Stimulated activated CD4-positive, alpha-beta T cell treated with anti-CD3 and anti-CD28 coated beads, Interleukin-4, amount 100 ng/mL, for 1 hour (primary cell): Measurements from ENCODE around the gene RFX1.
"Not testable (repeated sequence)": the region's sequence is repeated elsewhere in the genome, so short reads cannot be mapped to it uniquely, and the experiment has no call there.

Experiments used
- DNase-seq: peaks from one replicate; pipeline ENCODE4 v3.0.0-alpha.2; 2020

The RFX1 gene

DNA sequence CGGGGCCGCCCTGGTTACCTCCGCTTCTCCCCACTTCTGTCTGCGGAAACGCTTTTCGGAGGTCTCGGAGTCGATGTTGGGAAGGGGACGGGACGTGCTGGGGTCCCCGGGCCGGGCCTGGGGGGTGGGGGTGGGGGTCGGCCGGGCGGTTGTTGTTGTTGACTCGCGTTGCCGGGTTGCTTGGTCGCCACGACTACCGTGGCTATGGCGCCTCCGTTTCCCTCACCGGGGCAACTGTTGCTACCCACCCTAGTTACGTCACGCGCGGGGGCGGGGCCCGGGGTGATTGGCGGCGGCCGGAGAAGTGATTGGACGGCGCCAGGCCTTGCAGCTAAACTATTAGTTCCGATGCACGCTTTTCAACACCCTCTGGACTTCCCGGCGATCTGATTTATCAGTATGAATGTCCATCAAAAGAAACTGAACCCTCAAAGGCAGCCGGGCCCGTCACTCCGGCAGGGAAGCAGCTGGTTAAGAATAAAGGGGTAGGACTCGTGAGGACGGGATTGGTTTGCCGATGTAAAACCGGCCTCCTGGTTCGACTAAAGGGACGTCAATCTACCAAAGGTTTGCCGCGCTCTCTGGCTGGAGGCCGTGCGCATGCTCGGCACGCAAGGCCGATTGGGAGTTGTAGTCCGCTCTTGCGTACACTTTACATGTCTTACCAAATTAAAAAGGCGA lies at the start of gene RFX1:
TSS of gene RFX1 (minus strand) at position 236 of the 681 bp plus-strand sequence. CDS start 12,477 bp downstream, outside the sequence.
- DNase-seq, result peak; percentile 100

DNA sequence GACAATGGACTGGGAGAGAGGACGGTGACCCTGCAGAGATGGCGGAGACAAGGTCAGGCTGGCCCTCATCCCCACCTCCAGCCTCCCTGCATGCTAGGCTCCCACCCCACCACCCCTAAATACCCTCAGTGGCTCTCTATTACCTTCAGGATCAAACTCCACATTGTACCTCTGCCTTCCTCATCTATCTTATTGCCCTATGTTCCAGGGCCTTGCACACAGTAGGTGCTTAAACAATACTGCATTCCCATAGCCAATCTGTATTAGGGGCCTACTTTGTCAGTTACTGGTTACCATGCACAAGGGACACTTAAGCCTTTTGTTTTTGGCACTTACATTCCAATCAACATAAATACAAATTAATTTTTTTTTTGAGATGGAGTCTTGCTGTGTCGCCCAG lies 49.3 kb upstream of the RFX1 start:
- DNase-seq, result no peak

GRCh38 chr19:14054721-14055120 lies 48.6 kb upstream of the RFX1 start:
- DNase-seq, result no peak

DNA sequence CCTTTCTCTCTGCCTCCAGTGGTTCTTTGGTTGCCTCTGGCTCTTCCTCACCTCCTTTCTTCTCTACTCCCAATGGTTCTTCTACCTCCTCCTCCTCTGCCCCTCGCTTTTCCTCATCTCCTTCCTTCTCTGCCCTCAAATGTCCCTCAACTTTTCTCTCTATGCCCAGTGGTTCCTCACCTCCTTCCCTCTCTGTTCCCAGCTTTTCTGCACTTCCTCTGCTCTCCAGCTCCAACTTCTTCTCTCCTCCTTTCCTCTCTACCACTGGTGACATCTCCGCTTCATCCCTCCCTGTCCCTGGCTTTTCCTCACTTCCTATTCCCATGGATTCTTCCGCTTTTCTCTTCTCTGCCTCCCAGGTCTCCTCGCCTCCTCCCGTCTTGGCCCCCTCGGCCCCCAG lies 48.0 kb upstream of the RFX1 start:
- no peak for DNase-seq

DNA sequence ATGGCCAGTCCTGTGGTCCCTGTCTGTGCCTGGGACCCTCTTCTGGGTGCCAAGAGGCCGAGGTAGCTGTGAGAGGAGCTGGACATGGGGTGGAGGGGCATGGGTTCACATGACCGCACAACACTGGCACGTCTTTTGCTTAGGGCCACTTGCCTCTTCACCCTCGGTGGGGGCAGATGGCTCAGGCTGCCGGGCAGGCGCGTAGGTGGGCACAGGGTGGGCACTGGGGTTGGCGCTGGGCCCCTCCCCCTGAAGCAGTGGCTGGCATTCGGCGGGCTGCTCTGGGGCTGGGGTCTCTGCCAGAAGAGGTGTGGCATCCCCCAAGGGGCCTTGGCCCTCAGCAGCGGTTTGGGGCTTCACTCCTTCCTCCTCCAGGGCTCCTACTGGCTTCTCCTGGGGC lies 47.4 kb upstream of the RFX1 start:
- no peak for DNase-seq

- DNase-seq, result no peak
Measured at GRCh38 chr19:14053032-14053431, 46.9 kb upstream of the RFX1 start.

GRCh38 chr19:14052470-14052869 lies 46.4 kb upstream of the RFX1 start:
- DNase-seq, result no peak

DNA sequence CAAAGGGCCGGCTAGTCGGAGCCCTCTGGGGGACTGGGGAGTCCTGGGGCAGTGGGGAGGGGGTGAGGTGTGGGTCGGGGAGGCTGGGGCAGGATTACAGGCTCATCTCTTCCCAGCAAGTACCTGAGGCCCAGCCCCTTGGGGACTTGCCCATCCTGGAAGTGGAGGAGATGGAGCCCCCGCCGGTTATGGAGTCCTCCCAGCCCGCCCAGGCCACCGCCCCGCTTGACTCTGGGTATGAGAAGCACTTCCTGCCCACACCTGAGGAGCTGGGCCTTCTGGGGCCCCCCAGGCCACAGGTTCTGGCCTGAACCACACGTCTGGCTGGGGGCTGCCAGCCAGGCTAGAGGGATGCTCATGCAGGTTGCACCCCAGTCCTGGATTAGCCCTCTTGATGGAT lies 45.9 kb upstream of the RFX1 start:
- no peak for DNase-seq

- not testable (repeated sequence) for DNase-seq
Measured at GRCh38 chr19:14050961-14051360, 44.8 kb upstream of the RFX1 start.

- DNase-seq, result no peak
Measured at GRCh38 chr19:14050512-14050911, 44.4 kb upstream of the RFX1 start.

- peak; percentile 81 for DNase-seq
Measured at GRCh38 chr19:14048443-14049153, 42.5 kb upstream of the RFX1 start.

GRCh38 chr19:14047866-14048265 lies 41.7 kb upstream of the RFX1 start:
- DNase-seq, result not testable (repeated sequence)

DNA sequence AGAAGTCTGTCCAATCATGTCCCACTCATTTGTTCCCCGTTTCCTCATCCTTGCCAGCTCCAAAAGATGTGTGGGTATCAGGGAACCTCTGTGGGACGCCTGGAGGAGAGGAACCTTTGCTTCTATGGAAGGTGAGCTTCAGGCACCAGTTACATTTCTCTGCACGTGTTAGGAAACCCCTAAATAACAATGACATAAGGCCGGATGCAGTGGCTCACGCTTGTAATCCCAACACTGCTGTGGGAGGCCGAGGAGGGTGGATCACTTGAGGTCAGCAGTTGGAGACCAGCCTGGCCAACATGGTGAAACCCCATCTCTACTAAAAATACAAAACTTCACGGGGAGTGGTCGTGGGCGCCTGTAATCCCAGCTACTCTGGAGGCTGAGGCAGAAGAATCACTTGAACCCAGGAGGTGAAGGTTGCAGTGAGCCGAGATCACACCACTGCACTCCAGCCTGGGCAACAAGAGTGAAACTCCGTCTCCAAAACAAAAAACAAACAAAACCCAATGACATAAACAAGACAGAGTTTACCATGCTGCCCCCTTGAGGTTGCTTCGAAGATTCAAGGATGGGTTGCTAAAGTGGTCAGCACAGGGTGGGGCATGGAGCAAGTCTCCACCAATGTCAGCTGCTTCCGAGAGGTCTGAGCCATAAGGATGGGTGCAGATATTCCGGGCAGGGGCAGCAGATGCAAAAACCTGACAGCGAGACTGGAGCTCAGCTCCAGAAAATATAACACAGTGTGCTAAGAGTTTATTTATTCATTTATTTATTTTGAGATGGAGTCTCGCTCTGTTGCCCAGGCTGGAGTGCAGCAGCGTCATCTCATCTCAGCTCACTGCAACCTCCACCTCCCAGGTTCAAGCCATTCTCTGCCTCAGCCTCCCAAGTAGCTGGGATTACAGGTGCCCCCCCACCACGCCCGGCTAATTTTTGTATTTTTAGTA lies 36.8 kb upstream of the RFX1 start:
- DNase-seq, result not testable (repeated sequence)

DNA sequence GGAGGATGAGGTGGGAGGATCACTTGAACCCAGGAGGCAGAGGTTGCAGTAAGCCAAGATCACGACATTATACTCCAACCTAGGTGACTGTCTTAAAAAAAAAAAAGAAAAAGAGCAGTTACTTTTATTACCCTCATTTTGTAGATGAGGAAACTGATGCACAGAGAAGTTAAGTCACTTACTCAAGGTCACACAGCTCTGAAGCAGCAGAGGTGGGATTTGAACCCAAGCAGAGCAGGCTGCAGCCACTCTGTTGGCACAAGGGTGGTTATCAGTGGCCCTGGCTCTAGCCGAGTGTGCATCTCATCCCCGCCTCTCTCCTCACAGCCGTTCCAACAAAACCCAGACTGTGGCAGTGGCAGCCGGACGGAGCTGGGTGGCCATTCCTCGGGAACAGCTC lies 33.1 kb upstream of the RFX1 start:
- no peak for DNase-seq

- DNase-seq, result no peak
Measured at GRCh38 chr19:14035706-14036105, 29.6 kb upstream of the RFX1 start.

- DNase-seq, result not testable (repeated sequence)
Measured at GRCh38 chr19:14035159-14035558, 29.0 kb upstream of the RFX1 start.

- DNase-seq, result no peak
Measured at GRCh38 chr19:14033946-14034345, 27.8 kb upstream of the RFX1 start.

GRCh38 chr19:14031719-14032480 lies 25.8 kb upstream of the RFX1 start, which contains the start of gene IL27RA:
Gene IL27RA (plus strand): TSS chr19:14031762. CDS start chr19:14031873, 111 bp downstream.
- DNase-seq, result peak; percentile 84

DNA sequence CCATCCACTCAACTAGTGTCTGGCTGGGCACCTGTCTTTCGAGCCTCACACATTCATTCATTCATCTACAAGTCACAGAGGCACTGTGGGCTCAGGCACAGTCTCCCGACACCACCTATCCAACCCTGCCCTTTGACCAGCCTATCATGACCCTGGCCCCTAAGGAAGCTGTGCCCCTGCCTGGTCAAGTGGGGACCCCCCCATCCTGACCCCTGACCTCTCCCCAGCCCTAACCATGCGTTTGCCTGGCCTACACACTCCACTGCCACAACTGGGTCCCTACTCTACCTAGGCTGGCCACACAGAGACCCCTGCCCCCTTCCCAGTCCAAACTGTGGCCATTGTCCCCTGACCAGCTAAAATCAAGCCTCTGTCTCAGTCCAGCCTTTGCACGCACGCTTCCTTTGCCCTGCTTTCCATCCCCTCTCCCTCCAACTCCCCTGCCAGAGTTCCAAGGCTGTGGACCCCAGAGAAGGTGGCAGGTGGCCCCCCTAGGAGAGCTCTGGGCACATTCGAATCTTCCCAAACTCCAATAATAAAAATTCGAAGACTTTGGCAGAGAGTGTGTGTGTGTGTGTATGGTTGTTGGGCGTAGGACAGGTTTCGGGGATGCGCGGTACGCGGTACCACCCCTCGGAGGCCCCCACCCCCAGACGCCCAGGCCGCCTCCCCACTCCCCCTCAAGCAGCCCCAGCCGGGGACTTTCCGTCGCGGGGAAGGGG lies 25.0 kb upstream of the RFX1 start:
- no peak for DNase-seq

GRCh38 chr19:14028901-14029300 lies 22.8 kb upstream of the RFX1 start:
- DNase-seq, result no peak

DNA sequence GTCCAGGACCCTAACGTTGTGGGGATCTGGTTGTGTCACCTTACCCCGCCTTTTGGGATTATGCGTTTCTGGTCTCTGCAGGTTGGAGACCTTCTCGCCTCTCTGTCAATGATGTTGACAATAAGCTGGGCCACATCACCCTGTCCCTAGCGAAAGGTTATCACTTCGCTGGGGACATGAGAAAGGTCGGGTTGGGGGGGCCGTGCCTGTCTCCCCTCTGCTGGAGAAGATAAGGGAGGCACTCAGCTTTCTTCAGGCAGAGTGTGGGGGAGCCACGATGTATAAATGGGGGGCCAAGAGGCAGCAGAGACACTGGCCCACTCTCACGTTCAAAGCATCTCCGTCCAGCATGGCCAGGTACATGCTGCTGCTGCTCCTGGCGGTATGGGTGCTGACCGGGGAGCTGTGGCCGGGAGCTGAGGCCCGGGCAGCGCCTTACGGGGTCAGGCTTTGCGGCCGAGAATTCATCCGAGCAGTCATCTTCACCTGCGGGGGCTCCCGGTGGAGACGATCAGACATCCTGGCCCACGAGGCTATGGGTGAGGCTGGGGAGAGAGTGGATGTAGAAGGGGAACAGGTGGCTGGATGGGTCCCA lies 21.8 kb upstream of the RFX1 start, which contains the start of gene RLN3:
TSS of gene RLN3 (plus strand) at position 293 of the 595 bp plus-strand sequence. CDS start at position 350, 57 bp downstream.
- no peak for DNase-seq
